WTC11 (cell line): Measurements from ENCODE around the gene OR11G2.

Source experiments
- CREM ChIP-seq: sonication (generic); formaldehyde crosslinking; IDR thresholded peaks from 2 replicates; pipeline ENCODE4 v1.8.1; 2022; ENCODE audit warnings: mild to moderate bottlenecking, missing genetic modification reagents, moderate library complexity
- CTCF ChIP-seq: fragments of 200-600 bp; IDR thresholded peaks from 2 replicates; pipeline ENCODE4 v1.8.0; 2022; ENCODE audit warnings: antibody characterized with exemption
- E2F1 ChIP-seq: sonication (generic); formaldehyde crosslinking; IDR thresholded peaks from 2 replicates; pipeline ENCODE4 v1.8.0; 2022; ENCODE audit warnings: mild to moderate bottlenecking, missing genetic modification reagents
- ELF4 ChIP-seq: sonication (generic); formaldehyde crosslinking; IDR thresholded peaks from 2 replicates; pipeline ENCODE4 v1.8.1; 2022; ENCODE audit warnings: low read depth, mild to moderate bottlenecking, moderate library complexity, missing genetic modification reagents
- IRF1 ChIP-seq: sonication (generic); formaldehyde crosslinking; IDR thresholded peaks from 2 replicates; pipeline ENCODE4 v1.8.0; 2023; ENCODE audit warnings: missing genetic modification reagents
- JUN ChIP-seq: sonication (generic); formaldehyde crosslinking; IDR thresholded peaks from 2 replicates; pipeline ENCODE4 v1.8.0; 2023; ENCODE audit warnings: mild to moderate bottlenecking, missing genetic modification reagents
- MAX ChIP-seq: sonication (generic); formaldehyde crosslinking; IDR thresholded peaks from 2 replicates; pipeline ENCODE4 v1.8.0; 2022; ENCODE audit warnings: mild to moderate bottlenecking, missing genetic modification reagents

- TF ChIP-seq CTCF (no peak), IRF1 (CRISPR knock-in tag) (no peak), E2F1 (CRISPR knock-in tag) (no peak), JUN (CRISPR knock-in tag) (no peak), CREM (CRISPR knock-in tag) (no peak), MAX (CRISPR knock-in tag) (no peak), ELF4 (CRISPR knock-in tag) (no peak)
Observed at GRCh38 chr14:20209595-20209994, 18.9 kb downstream of the OR11G2 start.
